GM18505 (cell line): Measurements from ENCODE around the gene MAN2C1.
"Not testable (repeated sequence)": the region's sequence is repeated elsewhere in the genome, so short reads cannot be mapped to it uniquely, and the experiment has no call there.

Experiments
- ATAC-seq: cut with Tn5 transposase; IDR thresholded peaks from one replicate; pipeline ENCODE4 v1.9.1; 2021; ENCODE audit not compliant: unreplicated experiment
- POLR2A ChIP-seq: IDR thresholded peaks from 4 replicates; pipeline ENCODE4 v1.6.1; 2011; ENCODE audit warnings: borderline replicate concordance; ENCODE audit not compliant: insufficient read depth, insufficient read length; ENCODE audit errors: extremely low read depth

The MAN2C1 gene

DNA sequence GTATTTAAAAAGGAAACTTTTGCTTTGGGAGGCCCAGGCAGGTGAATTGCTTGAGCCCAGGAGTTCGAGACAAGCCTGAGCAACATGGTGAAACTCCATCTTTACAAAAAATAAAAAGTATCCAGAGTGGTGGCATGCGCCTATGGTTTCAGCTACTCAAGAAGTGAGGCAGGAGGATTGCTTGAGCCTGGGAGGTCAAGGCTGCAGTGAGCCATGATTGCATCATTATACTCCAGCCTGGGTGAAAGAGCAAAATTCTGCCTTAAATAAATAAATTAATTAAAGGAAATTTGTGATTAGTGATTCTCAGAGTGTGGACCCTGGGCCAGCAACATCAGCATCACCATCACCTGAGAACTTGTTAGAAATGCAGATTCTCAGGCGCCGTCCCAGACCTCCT is 42.5 kb downstream of the MAN2C1 start:
- ATAC-seq, result no peak
- no peak for TF ChIP-seq POLR2A

DNA sequence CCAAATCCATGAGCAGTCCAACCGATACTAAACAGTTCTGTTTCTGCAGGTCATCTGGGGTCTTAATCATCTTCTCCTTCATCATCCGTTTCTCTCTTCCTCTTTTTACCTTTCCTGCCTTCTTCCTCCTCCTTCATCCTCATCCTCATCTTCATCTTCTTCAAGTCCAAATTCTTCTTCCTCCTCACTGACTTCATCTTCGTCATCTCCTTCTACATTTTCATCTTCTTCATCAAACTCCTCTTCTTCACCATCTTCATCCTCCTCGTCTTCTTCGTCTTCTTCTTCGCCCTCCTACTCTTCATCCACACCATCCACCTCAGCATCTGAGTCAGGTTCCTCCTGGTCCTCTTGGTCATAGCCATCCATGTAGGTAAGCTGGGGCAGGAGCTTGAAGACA is 46.7 kb downstream of the MAN2C1 start:
- no peak for ATAC-seq
- TF ChIP-seq POLR2A, result no peak

- not testable (repeated sequence) for ATAC-seq
These were observed 49.0 kb downstream of the MAN2C1 start for GRCh38 chr15:75319231-75319897.

- TF ChIP-seq POLR2A, result no peak
- ATAC-seq, result no peak
These were observed 53.7 kb downstream of the MAN2C1 start for GRCh38 chr15:75314552-75315290.

DNA sequence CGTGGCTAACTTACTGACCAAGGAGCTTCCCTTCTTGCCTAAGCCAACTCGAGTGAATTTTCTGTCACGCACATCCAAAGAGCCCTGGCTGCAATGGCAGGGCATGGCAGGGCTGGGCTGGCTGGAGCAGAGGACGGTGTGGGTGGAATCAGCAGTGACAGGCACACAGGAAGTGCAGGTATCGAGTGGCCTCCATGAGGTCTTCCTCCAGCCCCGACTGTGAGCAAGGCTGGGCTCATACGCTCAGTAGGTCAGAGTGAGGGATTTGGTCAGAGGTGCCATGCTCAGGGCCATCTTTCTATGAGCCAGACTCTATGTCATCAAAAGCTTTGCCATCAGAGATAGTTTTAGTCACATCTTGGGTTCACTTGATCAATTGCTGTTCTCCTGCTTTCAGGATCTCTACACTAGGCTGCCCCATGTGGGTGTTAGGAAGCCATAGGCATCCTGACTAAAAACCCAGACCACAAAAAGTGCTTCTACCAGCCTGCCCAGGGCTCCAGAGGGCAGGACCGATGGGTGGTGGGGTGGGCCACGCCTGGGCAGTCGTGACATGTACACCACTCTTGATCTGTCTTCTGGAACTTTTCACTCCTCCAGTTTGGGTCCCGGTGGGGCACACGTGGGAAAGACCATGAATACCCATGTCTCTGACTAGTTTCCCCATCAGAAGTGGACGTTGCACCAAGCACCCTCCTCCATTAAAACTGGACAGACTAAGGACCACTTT is 55.1 kb downstream of the MAN2C1 start:
- ATAC-seq, result no peak
- TF ChIP-seq POLR2A, result no peak

DNA sequence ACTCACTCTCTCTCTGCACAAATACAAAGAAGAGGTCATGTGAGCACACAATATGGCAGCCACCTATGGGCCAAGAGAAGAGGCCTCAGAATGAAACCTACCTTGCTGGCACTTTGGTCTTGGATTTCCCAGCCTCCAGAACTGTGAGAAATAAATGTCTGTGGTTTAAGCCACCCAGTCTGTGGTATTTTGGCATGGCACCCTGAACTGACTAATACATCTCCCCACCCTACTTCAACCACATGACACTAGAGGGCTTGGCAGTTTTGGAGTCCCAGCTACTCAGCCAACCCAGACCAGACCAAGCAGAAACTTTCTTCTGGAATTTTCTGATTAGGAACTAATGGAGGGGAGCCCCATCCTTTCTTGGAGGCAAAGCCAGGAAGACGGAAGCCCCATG is 55.9 kb downstream of the MAN2C1 start:
- not testable (repeated sequence) for ATAC-seq

- TF ChIP-seq POLR2A, result no peak
- no peak for ATAC-seq
These were observed 58.7 kb downstream of the MAN2C1 start for GRCh38 chr15:75309711-75310110.

DNA sequence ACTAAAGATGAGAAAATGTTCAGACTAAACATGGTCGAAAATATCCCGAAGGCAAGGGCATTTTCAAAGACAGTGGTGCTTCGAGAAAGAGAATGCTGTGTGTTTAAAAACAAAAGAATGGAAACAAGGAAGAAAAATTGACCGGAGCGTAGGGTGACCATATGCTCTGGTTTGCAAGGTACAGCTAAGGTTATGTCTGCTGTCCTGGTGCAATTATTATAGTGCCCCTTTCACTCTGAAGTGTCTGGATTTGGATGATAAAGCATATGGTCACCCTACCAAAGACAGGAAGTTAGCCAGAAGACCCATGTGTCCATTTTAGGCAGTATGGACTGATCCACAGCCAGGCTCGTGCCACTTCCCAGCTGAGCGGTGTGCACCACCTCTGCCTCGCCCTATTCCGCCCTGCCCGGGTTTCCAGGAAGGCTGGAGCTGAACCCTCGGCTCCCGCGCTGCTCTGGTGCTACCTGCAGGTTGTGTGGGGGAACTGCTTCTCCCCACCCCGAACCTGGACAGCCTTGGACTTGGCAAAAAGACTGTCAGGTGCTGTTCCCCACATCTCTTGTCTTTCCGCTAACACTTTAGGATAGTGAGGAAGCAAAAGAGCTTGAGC is 60.5 kb downstream of the MAN2C1 start:
- ATAC-seq, result no peak
- TF ChIP-seq POLR2A, result no peak

GRCh38 chr15:75306188-75306587 is 62.2 kb downstream of the MAN2C1 start:
- no peak for ATAC-seq

More at GRCh38 chr15:75306188-75306587, 62.2 kb downstream of the MAN2C1 start:
- no peak for TF ChIP-seq POLR2A
